GM08714 (cell line): ENCODE data around the gene CUX1.

Experiments used
- H3K4me3 ChIP-seq: fragments of 200-500 bp; sonication (Bioruptor generic); 2 replicates; pipeline ENCODE4 v1.5.1; 2014; ENCODE audit warnings: mild to moderate bottlenecking, low read length, inconsistent platforms
- ZNF274 ChIP-seq: IDR thresholded peaks from 2 replicates; pipeline ENCODE4 v1.6.1; 2012; ENCODE audit warnings: mild to moderate bottlenecking, low read depth, low read length

Gene CUX1

DNA sequence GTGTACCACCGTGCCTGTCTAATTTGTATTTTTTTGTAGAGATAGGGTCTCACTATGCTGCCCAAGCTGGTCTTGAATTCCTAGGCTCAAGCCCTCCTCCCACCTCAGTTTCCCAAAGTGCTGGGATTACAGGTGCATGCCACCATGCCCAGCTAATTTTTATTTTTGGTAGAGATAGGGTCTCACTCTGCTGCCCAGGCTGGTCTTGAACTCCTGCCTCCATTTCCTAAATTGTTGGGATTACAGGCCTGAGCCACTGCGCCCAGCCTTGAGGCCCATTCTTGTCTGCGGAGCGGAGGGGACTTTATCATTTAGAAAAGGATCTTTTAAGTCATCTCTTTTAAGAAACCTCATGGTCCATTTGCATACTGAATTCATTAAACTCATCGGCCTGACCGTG is 247.8 kb downstream of the CUX1 start:
- no peak for TF ChIP-seq ZNF274
- H3K4me3 ChIP-seq = no peak overlapping the region

GRCh38 chr7:102066476-102066875 is 249.1 kb downstream of the CUX1 start:
- TF ChIP-seq ZNF274 = no peak
- no peak overlapping the region for H3K4me3 ChIP-seq

DNA sequence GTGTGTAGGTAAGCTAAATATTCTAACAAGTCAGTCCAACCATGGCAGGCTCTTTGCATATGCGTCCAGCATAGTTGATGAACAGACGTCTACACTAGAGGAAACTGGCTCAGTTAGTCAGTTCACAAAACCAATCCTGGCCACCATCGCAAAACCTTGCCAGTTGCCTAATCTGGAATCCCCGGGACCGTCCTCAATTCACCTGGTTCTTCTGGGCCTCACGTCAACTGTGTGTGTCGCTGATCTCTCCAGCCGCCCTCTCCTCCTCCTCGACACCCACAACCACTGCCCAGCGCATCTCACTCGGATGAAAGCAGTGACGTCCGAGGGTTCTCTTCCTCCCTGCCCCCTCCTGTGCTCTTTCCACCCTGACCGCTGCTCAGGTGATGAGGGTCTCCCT is 251.4 kb downstream of the CUX1 start:
- TF ChIP-seq ZNF274 = no peak

GRCh38 chr7:102069931-102070629 is 252.7 kb downstream of the CUX1 start:
- TF ChIP-seq ZNF274 = no peak

More for the DNA sequence above, 251.4 kb downstream of the CUX1 start:
- H3K4me3 ChIP-seq = no peak overlapping the region

GRCh38 chr7:102072003-102072402 is 254.6 kb downstream of the CUX1 start:
- TF ChIP-seq ZNF274 = no peak
- H3K4me3 ChIP-seq = no peak overlapping the region

More at GRCh38 chr7:102069931-102070629, 252.7 kb downstream of the CUX1 start:
- no peak overlapping the region for H3K4me3 ChIP-seq

DNA sequence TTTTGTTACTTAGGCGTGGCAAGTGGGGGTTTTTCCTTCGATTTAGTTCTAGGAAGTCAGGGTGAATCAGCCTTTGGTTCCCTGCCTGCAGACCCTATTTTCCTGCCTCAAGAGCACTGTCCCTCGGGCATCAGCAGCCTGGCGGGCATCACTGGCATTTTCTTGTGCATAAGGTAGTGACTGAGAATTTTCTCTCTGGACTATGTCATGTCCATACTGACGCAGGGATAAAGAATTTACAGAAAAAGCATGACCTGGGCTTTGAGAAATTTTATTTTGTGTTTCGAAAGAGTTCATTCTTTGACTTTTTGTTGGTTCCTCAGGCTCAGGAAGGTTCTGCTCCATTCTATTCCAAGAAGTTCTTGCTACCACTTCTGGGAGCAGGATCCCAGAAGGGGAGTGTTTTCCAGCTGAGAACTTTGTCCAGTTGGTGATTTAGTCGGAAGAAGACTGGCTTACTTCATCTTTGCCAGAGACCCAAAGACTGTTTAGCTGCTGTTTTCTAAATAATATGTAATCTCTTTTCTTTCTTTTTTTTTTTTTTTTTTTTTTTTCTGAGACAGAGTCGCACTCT is 255.3 kb downstream of the CUX1 start:
- no peak for TF ChIP-seq ZNF274
- no peak overlapping the region for H3K4me3 ChIP-seq

- H3K4me3 ChIP-seq = no peak overlapping the region
- no peak for TF ChIP-seq ZNF274
Measured at GRCh38 chr7:102073931-102074880, 256.8 kb downstream of the CUX1 start.

DNA sequence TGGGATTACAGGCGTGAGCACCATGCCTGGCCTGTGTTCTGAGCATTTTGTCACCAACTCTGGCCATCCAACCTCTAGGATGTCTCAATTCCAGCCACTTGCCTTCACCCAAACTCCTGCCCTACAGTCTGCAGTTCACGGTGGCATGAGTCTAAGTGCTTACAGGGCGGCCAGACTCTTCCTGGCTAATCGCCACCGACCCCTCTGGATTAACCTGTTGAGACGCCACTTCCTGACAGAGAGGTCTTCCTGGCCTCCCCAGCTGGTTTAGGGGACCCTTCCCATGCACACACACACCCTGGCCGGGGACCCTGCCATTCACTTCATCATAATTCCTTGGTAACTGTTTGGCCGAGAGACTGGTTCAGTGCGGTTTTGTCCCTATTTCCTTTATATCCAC is 257.7 kb downstream of the CUX1 start:
- no peak for TF ChIP-seq ZNF274
- no peak overlapping the region for H3K4me3 ChIP-seq

DNA sequence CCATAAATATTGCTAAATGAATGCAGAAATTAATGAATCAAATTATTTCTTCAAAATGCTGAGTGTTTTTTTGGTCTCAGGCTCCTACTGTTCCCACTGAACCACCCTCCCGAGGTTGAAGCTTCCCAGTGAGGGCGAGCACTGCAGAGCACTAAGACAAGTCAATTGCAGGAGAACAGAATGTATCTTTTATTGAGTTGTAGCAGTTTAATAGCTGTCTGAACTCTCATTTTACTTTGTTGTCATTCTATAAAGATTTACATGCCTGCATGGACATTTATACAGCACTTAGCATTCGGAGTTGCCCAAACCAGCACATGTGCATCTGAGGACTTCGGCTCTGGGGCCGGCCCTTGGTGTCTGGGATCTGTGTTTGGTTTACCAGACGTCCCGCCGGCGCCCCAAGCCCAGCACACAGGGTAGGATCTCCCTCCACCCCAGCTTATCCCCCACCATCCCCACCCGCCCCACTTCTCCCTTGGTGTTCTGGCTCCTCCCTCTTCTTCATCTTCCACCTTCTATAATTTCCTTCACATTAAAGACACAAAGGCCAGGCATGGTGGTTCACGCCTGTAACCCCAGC is 258.2 kb downstream of the CUX1 start:
- H3K4me3 ChIP-seq = no peak overlapping the region
- no peak for TF ChIP-seq ZNF274

DNA sequence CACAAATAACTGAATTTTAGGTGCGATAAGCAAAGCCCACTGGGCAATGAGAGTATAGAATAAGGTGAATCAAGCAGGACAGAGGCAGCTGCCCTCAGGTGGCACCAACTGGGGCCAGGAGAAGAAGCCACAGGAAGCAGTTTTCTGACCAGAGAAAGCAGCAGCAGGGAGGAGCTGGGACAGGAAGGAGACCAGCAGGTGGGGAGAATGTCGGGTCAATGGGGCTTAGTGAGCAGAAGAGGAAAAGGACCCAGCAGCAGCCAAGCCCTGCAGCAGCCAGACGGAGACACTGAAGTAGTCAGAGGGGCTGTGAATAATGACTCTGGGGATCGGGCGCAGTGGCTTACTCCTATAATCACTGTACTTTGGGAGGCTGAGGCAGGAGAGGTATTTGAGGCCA is 259.7 kb downstream of the CUX1 start:
- TF ChIP-seq ZNF274 = no peak
- H3K4me3 ChIP-seq = no peak overlapping the region

- H3K4me3 ChIP-seq = no peak overlapping the region
- no peak for TF ChIP-seq ZNF274
Measured at GRCh38 chr7:102079140-102080018, 262.0 kb downstream of the CUX1 start.

- H3K4me3 ChIP-seq = no peak overlapping the region
- no peak for TF ChIP-seq ZNF274
Measured at GRCh38 chr7:102080019-102080433, 262.6 kb downstream of the CUX1 start.
